Body of pancreas (tissue), 4 donors: ENCODE measurements around the gene MYO6. TPM values are rescaled to one million over a fixed set of nuclear protein-coding genes. Genes with fewer than 3 reads are reported as not detected.

Experiments
- ATAC-seq: fragments of 150-250 bp; one replicate; pipeline ENCODE4 v1.9.1; 2016
- DNase-seq, 4 donors: peaks; one replicate each; pipeline ENCODE4 v3.0.0-alpha.2; 2019
- H3K27ac ChIP-seq, 4 donors: fragments of 200-600 bp; sonication (generic); 1 replicate in 3 of 4; 2 replicates in 1 of 4; pipeline versions ENCODE4 v1.5.1 to v1.6.1; 2016 to 2019; ENCODE audit warnings: mild to moderate bottlenecking in 1 of 4, mixed read lengths in 1 of 4, moderate library complexity in 1 of 4
- H3K27me3 ChIP-seq, 2 donors: fragments of 200-600 bp; sonication (generic); one replicate each; pipeline ENCODE4 v1.6.0; 2016; ENCODE audit warnings: mild to moderate bottlenecking in 1 of 2
- H3K36me3 ChIP-seq, 2 donors: fragments of 200-600 bp; sonication (generic); replicated peaks in 1 of 2; 2 replicates each; pipeline ENCODE4 v1.5.1; 2016; ENCODE audit warnings: low read depth in 2 of 2; ENCODE audit not compliant: insufficient read depth in 1 of 2
- H3K4me1 ChIP-seq: fragments of 200-600 bp; sonication (generic); one replicate; pipeline ENCODE4 v1.6.0; 2016
- H3K4me3 ChIP-seq, 2 donors: fragments of 200-600 bp; sonication (generic); 1 replicate in 1 of 2; 2 replicates in 1 of 2; pipeline ENCODE4 v1.5.1; 2016 to 2019
- H3K9me3 ChIP-seq, 3 donors: fragments of 200-600 bp; sonication (generic); 1 replicate in 2 of 3; 2 replicates in 1 of 3; pipeline ENCODE4 v1.5.1; 2016
- POLR2A ChIP-seq, 3 donors: fragments of 450-650 bp; IDR thresholded peaks; one replicate each; pipeline ENCODE4 v1.6.1; 2016; ENCODE audit warnings: antibody characterized with exemption in 3 of 3, mild to moderate bottlenecking in 2 of 3
- WGBS, 2 donors: methylation state at CpG; one replicate each; pipeline ENCODE4 v1.1.5; 2017; 5-methylcytosine and 5-hydroxymethylcytosine counted together
- intact Hi-C: fragments of 100-400 bp; cut with DNase I; formaldehyde crosslinking; loops from one replicate; pipeline ENCODE4 v1.15.1; 2023
- total RNA-seq, 2 donors: library from RNA; depleted of rRNA; stranded (reverse); fragments of >200 nt; gene quantifications; one replicate each; pipeline ENCODE4 v1.1.0, GENCODE V29; 2016
- TF ChIP-seq, protein P1 (sequence below), 7 experiments: fragments of 450-650 bp in 4 of 7; fragments of 200-600 bp in 3 of 7; sonication (generic) in 3 of 7; IDR thresholded peaks; one replicate each; pipeline ENCODE4 v1.5.1; 2016 to 2019; ENCODE audit warnings: antibody characterized with exemption in 7 of 7

MYO6 gene
- total RNA-seq, 2 donors from 2014 or later, result 21.0 to 29.7 TPM

DNA sequence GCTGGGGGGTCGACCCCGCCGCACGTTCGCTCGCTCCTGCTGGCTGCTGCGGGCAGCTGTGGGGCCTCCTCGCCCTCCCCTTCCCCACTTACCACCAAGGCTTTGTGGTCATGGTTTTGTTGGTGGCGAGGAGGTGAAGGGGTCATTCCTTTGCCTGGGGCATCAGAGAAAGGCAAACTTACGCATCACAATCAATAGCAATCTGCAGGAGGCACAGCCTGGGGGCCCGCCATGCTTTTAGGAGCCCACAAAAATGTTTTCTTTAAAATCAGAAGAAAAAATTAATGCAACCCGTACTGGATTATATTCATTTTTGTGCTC, 186.4 kb downstream of the MYO6 start:
- H3K27ac ChIP-seq, result no peak overlapping the region
- ATAC-seq (no peak), DNase-seq (no peak)
- no peak overlapping the region for H3K4me3 ChIP-seq
- peaks cover 3% of the 10 kb centered on the region for H3K4me1 ChIP-seq
- H3K36me3 ChIP-seq, result no peaks in the 10 kb centered on the region
- H3K9me3 ChIP-seq, result no peaks in the 10 kb centered on the region
- no peak for TF ChIP-seq POLR2A (IDR thresholded peaks at IDR 0.05)
- TF ChIP-seq, protein P1, sequence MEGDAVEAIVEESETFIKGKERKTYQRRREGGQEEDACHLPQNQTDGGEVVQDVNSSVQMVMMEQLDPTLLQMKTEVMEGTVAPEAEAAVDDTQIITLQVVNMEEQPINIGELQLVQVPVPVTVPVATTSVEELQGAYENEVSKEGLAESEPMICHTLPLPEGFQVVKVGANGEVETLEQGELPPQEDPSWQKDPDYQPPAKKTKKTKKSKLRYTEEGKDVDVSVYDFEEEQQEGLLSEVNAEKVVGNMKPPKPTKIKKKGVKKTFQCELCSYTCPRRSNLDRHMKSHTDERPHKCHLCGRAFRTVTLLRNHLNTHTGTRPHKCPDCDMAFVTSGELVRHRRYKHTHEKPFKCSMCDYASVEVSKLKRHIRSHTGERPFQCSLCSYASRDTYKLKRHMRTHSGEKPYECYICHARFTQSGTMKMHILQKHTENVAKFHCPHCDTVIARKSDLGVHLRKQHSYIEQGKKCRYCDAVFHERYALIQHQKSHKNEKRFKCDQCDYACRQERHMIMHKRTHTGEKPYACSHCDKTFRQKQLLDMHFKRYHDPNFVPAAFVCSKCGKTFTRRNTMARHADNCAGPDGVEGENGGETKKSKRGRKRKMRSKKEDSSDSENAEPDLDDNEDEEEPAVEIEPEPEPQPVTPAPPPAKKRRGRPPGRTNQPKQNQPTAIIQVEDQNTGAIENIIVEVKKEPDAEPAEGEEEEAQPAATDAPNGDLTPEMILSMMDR (IDR thresholded peaks at IDR 0.05), result no peak
- intact Hi-C loops, result loop anchor here (5.0 to 10.0 kb wide), 2 partner anchors 422 to 1529 kb away; partner anchors contain the start of gene HTR1B
- H3K27me3 ChIP-seq, result no peaks in the 10 kb centered on the region
- WGBS, 2 donors, result 48 to 54% methylated on average over 10 to 12 of the region's 12 CpGs

- H3K4me1 ChIP-seq, result peaks cover 3% of the 10 kb centered on the region
- ATAC-seq (no peak), DNase-seq (no peak)
- intact Hi-C loops, result loop anchor here (5.0 to 10.0 kb wide), 2 partner anchors 421 to 1528 kb away; partner anchors contain the start of gene HTR1B
- H3K9me3 ChIP-seq, result no peaks in the 10 kb centered on the region
- no peaks in the 10 kb centered on the region for H3K27me3 ChIP-seq
- no peaks in the 10 kb centered on the region for H3K36me3 ChIP-seq
- no peak overlapping the region for H3K4me3 ChIP-seq
- H3K27ac ChIP-seq, result no peak overlapping the region
- 77 to 83% methylated on average over 3 of the region's 3 CpGs for WGBS, 2 donors
- no peak for TF ChIP-seq POLR2A (IDR thresholded peaks at IDR 0.05)
- TF ChIP-seq, protein P1 (IDR thresholded peaks at IDR 0.05), result no peak
Observed at GRCh38 chr6:75936682-75937081, 187.6 kb downstream of the MYO6 start.

- intact Hi-C loops, result loop anchor here (5.0 to 10.0 kb wide), 2 partner anchors 419 to 1527 kb away; partner anchors contain the start of gene HTR1B
- TF ChIP-seq, protein P1 (IDR thresholded peaks at IDR 0.05), result no peak
- TF ChIP-seq POLR2A (IDR thresholded peaks at IDR 0.05), result no peak
- DNase-seq, result no peak
- Histone ChIP-seq H3K27ac (no peak overlapping the region), H3K4me1 (peaks cover 3% of the 10 kb centered on the region), H3K36me3 (no peaks in the 10 kb centered on the region), H3K4me3 (no peak overlapping the region), H3K9me3 (no peaks in the 10 kb centered on the region), H3K27me3 (no peaks in the 10 kb centered on the region)
- ATAC-seq, result no peak
- WGBS, 2 donors, result 37% methylated on average over 2 of the region's 2 CpGs
Observed at GRCh38 chr6:75937846-75938245, 188.8 kb downstream of the MYO6 start.

DNA sequence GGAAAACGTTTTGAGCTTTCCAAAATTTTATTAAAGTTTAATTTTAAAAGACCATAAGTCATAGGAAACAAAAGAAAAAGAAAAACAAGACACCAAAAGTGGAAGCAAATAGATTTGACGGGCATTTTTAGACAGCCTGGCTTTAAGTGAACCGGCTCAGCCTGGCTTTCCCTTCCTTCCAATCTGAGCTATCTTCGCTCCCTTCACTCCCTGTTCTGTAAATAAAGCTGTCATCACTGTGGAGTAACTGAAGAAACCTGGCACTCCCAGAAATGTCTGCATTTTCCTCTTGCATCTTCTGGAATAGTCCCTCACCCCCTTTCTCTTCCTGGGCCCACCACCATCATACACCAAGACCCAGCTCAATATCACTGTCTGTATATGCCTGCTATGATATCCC, 191.5 kb downstream of the MYO6 start:
- no peak for TF ChIP-seq POLR2A (IDR thresholded peaks at IDR 0.05)
- TF ChIP-seq, protein P1 (IDR thresholded peaks at IDR 0.05), result no peak
- Histone ChIP-seq H3K27me3 (no peaks in the 10 kb centered on the region), H3K9me3 (no peaks in the 10 kb centered on the region), H3K4me1 (peaks cover 2% of the 10 kb centered on the region), H3K36me3 (no peaks in the 10 kb centered on the region), H3K4me3 (no peak overlapping the region), H3K27ac (no peak overlapping the region)
- intact Hi-C loops, result no loop called here
- 43 to 52% methylated on average over 4 of the region's 4 CpGs for WGBS, 2 donors
- DNase-seq (no peak), ATAC-seq (no peak)

- no peak overlapping the region for H3K27ac ChIP-seq
- intact Hi-C loops, result no loop called here
- H3K9me3 ChIP-seq, result no peaks in the 10 kb centered on the region
- DNase-seq, result no peak
- ATAC-seq, result no peak
- TF ChIP-seq, protein P1 (IDR thresholded peaks at IDR 0.05), result no peak
- no peak for TF ChIP-seq POLR2A (IDR thresholded peaks at IDR 0.05)
- 30 to 43% methylated on average over 1 of the region's 1 CpG for WGBS, 2 donors
- H3K4me3 ChIP-seq, result no peak overlapping the region
- no peaks in the 10 kb centered on the region for H3K27me3 ChIP-seq
- no peaks in the 10 kb centered on the region for H3K36me3 ChIP-seq
- H3K4me1 ChIP-seq, result peaks cover 11% of the 10 kb centered on the region
Observed at GRCh38 chr6:75941509-75941908, 192.5 kb downstream of the MYO6 start.
